ENCODE data around the gene TBR1.

The TBR1 gene

GRCh38 chr2:161415034-161415986, 787 bp upstream of the TBR1 start:
- Histone ChIP-seq H3K4me1 (ENCODE audit: control insufficient read depth, insufficient read depth, low read length, unreplicated experiment) (peaks cover 25% of the 10 kb centered on the region), H3K27ac (ENCODE audit: low read depth, low read length) (no peak overlapping the region), H3K36me3 (ENCODE audit: insufficient read depth, low read length) (peaks cover 12% of the 10 kb centered on the region), H3K4me3 (ENCODE audit: low read depth, low read length) (peak overlapping the region; percentile 75), H3K27me3 (ENCODE audit: insufficient read depth, low read length) (peaks cover 54% of the 10 kb centered on the region), H2AFZ (ENCODE audit: low read length, unreplicated experiment) (peak overlapping the region; percentile 44), H3K79me2 (ENCODE audit: control insufficient read depth, insufficient read depth, low read length, unreplicated experiment) (no peaks in the 10 kb centered on the region)

DNA sequence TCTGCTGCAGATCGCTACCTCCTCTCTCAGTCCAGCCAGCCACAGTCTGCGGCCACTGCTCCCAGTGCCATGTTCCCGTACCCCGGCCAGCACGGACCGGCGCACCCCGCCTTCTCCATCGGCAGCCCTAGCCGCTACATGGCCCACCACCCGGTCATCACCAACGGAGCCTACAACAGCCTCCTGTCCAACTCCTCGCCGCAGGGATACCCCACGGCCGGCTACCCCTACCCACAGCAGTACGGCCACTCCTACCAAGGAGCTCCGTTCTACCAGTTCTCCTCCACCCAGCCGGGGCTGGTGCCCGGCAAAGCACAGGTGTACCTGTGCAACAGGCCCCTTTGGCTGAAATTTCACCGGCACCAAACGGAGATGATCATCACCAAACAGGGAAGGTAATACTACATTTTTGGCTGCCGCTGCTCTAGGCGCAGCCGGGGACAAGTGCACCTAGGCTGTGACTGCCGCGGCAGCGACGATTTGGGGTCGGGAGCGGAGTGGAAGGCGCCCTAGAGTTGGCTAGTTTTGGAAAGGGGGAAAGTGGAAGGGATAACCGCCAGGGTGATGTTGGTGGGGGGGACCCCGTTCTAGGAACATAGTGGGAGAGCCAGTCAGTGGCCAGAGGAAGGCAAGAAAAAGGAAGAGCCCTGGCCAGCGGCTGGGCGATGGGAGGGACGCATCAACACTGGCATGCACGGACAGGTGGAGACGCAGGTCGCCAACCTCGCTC, 776 bp downstream of the TBR1 start:
- no peak overlapping the region for H2AFZ ChIP-seq (ENCODE audit: low read length, unreplicated experiment)
- H3K27ac ChIP-seq (ENCODE audit: low read depth, low read length) = no peak overlapping the region
- H3K4me1 ChIP-seq (ENCODE audit: control insufficient read depth, insufficient read depth, low read length, unreplicated experiment) = peaks cover 20% of the 10 kb centered on the region
- peaks cover 5% of the 10 kb centered on the region; the same call in 1 of the 2 replicates for H3K36me3 ChIP-seq (ENCODE audit: insufficient read depth, low read length)
- H3K79me2 ChIP-seq (ENCODE audit: control insufficient read depth, insufficient read depth, low read length, unreplicated experiment) = no peaks in the 10 kb centered on the region
- peaks cover 70% of the 10 kb centered on the region for H3K27me3 ChIP-seq (ENCODE audit: insufficient read depth, low read length)
- peak overlapping the region; percentile 11; the same call in 1 of the 2 replicates for H3K4me3 ChIP-seq (ENCODE audit: low read depth, low read length)

- Histone ChIP-seq H3K27ac (ENCODE audit: low read depth, low read length) (no peak overlapping the region), H3K4me3 (ENCODE audit: low read depth, low read length) (peak overlapping the region; percentile 11; the same call in 1 of the 2 replicates), H2AFZ (ENCODE audit: low read length, unreplicated experiment) (no peak overlapping the region), H3K36me3 (ENCODE audit: insufficient read depth, low read length) (no peaks in the 10 kb centered on the region), H3K4me1 (ENCODE audit: control insufficient read depth, insufficient read depth, low read length, unreplicated experiment) (peaks cover 13% of the 10 kb centered on the region), H3K27me3 (ENCODE audit: insufficient read depth, low read length) (peaks cover 78% of the 10 kb centered on the region), H3K79me2 (ENCODE audit: control insufficient read depth, insufficient read depth, low read length, unreplicated experiment) (no peaks in the 10 kb centered on the region)
Measured at GRCh38 chr2:161417438-161418274, 1.6 kb downstream of the TBR1 start.

- Histone ChIP-seq H3K36me3 (ENCODE audit: insufficient read depth, low read length) (no peaks in the 10 kb centered on the region), H3K27ac (ENCODE audit: low read depth, low read length) (no peak overlapping the region), H2AFZ (ENCODE audit: low read length, unreplicated experiment) (no peak overlapping the region), H3K79me2 (ENCODE audit: control insufficient read depth, insufficient read depth, low read length, unreplicated experiment) (no peaks in the 10 kb centered on the region), H3K4me3 (ENCODE audit: low read depth, low read length) (peak overlapping the region; percentile 70), H3K27me3 (ENCODE audit: insufficient read depth, low read length) (peaks cover 84% of the 10 kb centered on the region), H3K4me1 (ENCODE audit: control insufficient read depth, insufficient read depth, low read length, unreplicated experiment) (peaks cover 13% of the 10 kb centered on the region)
Measured at GRCh38 chr2:161418275-161418714, 2.2 kb downstream of the TBR1 start.

DNA sequence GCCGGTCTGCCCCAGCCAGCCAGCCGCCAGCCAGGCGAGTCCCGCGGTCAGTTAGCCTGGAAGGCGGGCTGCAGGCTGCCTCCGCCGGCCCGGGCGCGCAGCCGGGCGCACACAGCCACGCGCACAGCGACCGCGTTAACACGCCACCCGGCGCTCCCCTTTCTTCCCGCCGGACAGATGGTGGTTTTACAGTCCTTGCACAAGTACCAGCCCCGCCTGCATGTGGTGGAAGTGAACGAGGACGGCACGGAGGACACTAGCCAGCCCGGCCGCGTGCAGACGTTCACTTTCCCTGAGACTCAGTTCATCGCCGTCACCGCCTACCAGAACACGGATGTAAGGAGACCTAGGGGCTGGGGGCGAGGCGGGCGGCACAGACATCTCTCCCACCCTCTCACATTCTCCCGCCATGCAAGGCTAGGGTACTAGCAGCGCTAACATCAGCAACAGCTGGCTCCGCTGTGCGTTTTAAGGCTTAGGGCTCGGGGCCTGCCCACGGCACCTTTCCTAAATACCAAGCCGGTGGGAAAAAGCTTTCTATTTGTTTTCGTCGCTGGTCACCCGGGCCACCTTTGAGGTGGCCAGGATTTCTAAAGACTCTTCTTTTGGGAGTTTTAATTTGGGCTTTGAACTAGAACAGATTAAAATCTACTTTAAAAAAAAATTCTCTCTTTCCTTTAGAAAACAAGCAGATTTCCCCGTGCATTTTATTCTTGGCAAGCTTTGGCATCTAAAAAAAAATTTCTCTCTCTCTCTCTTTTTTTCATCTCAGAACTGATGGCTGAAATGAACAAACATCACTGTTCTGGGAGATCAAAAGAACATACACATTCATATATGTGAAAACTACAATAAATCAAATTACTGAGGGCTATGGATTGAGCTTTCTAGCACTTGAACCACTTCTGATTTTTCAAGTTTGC, 2.9 kb downstream of the TBR1 start:
- H3K4me3 ChIP-seq (ENCODE audit: low read depth, low read length) = peak overlapping the region; percentile 70
- H3K27ac ChIP-seq (ENCODE audit: low read depth, low read length) = no peak overlapping the region
- H2AFZ ChIP-seq (ENCODE audit: low read length, unreplicated experiment) = peak overlapping the region; percentile 4
- H3K36me3 ChIP-seq (ENCODE audit: insufficient read depth, low read length) = no peaks in the 10 kb centered on the region
- peaks cover 91% of the 10 kb centered on the region for H3K27me3 ChIP-seq (ENCODE audit: insufficient read depth, low read length)
- no peaks in the 10 kb centered on the region for H3K79me2 ChIP-seq (ENCODE audit: control insufficient read depth, insufficient read depth, low read length, unreplicated experiment)
- H3K4me1 ChIP-seq (ENCODE audit: control insufficient read depth, insufficient read depth, low read length, unreplicated experiment) = peaks cover 13% of the 10 kb centered on the region

- Histone ChIP-seq H3K27ac (ENCODE audit: low read depth, low read length) (no peak overlapping the region), H3K36me3 (ENCODE audit: insufficient read depth, low read length) (no peaks in the 10 kb centered on the region), H3K4me1 (ENCODE audit: control insufficient read depth, insufficient read depth, low read length, unreplicated experiment) (peaks cover 13% of the 10 kb centered on the region), H3K4me3 (ENCODE audit: low read depth, low read length) (no peak overlapping the region), H2AFZ (ENCODE audit: low read length, unreplicated experiment) (no peak overlapping the region), H3K27me3 (ENCODE audit: insufficient read depth, low read length) (peaks cover 98% of the 10 kb centered on the region), H3K79me2 (ENCODE audit: control insufficient read depth, insufficient read depth, low read length, unreplicated experiment) (no peaks in the 10 kb centered on the region)
Measured at GRCh38 chr2:161419638-161420190, 3.6 kb downstream of the TBR1 start.

DNA sequence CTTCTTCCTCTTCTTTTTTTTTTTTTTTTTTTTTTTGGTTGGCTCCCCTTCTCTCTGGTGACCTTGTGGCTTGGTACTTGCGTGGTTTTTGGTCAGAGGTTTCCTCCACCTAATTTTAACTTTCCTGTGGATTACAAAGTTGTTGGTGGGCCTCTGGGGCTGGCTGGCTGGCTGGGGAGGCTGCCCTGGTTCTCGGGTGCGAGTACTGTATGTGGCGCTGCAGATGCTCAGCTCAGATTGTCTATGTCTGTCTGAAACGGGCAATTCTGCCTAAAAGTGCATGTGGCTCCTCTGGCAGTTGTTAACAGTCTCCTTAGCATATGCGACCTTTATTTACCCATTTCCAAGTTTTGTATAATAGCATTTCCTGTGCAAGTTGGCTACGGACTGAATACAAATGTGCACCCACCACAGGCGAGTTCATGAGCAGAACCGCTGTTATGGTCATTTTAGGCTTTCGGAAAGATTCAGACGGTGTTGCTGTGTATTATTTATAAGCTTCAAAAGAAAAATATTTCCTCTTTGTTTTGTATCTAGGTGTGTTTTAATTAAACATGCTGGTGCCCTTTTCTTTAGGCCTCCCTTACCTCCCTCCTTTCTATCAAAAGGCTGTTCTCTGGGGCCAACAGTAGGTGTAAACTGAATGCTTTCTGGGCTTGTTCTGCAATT, 4.4 kb downstream of the TBR1 start:
- Histone ChIP-seq H3K4me3 (ENCODE audit: low read depth, low read length) (no peak overlapping the region), H3K79me2 (ENCODE audit: control insufficient read depth, insufficient read depth, low read length, unreplicated experiment) (no peaks in the 10 kb centered on the region), H3K27me3 (ENCODE audit: insufficient read depth, low read length) (peaks cover 100% of the 10 kb centered on the region), H2AFZ (ENCODE audit: low read length, unreplicated experiment) (no peak overlapping the region), H3K4me1 (ENCODE audit: control insufficient read depth, insufficient read depth, low read length, unreplicated experiment) (peaks cover 7% of the 10 kb centered on the region), H3K36me3 (ENCODE audit: insufficient read depth, low read length) (no peaks in the 10 kb centered on the region), H3K27ac (ENCODE audit: low read depth, low read length) (no peak overlapping the region)

- no peaks in the 10 kb centered on the region for H3K36me3 ChIP-seq (ENCODE audit: insufficient read depth, low read length)
- peaks cover 100% of the 10 kb centered on the region for H3K27me3 ChIP-seq (ENCODE audit: insufficient read depth, low read length)
- H3K27ac ChIP-seq (ENCODE audit: low read depth, low read length) = no peak overlapping the region
- no peaks in the 10 kb centered on the region for H3K79me2 ChIP-seq (ENCODE audit: control insufficient read depth, insufficient read depth, low read length, unreplicated experiment)
- peaks cover 4% of the 10 kb centered on the region for H3K4me1 ChIP-seq (ENCODE audit: control insufficient read depth, insufficient read depth, low read length, unreplicated experiment)
- no peak overlapping the region for H3K4me3 ChIP-seq (ENCODE audit: low read depth, low read length)
- no peak overlapping the region for H2AFZ ChIP-seq (ENCODE audit: low read length, unreplicated experiment)
Measured at GRCh38 chr2:161421686-161422085, 5.6 kb downstream of the TBR1 start.

GRCh38 chr2:161422816-161423403, 6.8 kb downstream of the TBR1 start:
- H3K27me3 ChIP-seq (ENCODE audit: insufficient read depth, low read length) = peaks cover 100% of the 10 kb centered on the region
- H3K36me3 ChIP-seq (ENCODE audit: insufficient read depth, low read length) = no peaks in the 10 kb centered on the region
- no peaks in the 10 kb centered on the region for H3K79me2 ChIP-seq (ENCODE audit: control insufficient read depth, insufficient read depth, low read length, unreplicated experiment)
- no peak overlapping the region for H3K4me3 ChIP-seq (ENCODE audit: low read depth, low read length)
- no peak overlapping the region for H2AFZ ChIP-seq (ENCODE audit: low read length, unreplicated experiment)
- H3K4me1 ChIP-seq (ENCODE audit: control insufficient read depth, insufficient read depth, low read length, unreplicated experiment) = no peaks in the 10 kb centered on the region
- no peak overlapping the region for H3K27ac ChIP-seq (ENCODE audit: low read depth, low read length)

Data from ACC112 (cell line).